ENCODE data around the gene DENND2D.

DENND2D gene, protein sequence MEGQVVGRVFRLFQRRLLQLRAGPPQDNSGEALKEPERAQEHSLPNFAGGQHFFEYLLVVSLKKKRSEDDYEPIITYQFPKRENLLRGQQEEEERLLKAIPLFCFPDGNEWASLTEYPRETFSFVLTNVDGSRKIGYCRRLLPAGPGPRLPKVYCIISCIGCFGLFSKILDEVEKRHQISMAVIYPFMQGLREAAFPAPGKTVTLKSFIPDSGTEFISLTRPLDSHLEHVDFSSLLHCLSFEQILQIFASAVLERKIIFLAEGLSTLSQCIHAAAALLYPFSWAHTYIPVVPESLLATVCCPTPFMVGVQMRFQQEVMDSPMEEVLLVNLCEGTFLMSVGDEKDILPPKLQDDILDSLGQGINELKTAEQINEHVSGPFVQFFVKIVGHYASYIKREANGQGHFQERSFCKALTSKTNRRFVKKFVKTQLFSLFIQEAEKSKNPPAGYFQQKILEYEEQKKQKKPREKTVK

DNA sequence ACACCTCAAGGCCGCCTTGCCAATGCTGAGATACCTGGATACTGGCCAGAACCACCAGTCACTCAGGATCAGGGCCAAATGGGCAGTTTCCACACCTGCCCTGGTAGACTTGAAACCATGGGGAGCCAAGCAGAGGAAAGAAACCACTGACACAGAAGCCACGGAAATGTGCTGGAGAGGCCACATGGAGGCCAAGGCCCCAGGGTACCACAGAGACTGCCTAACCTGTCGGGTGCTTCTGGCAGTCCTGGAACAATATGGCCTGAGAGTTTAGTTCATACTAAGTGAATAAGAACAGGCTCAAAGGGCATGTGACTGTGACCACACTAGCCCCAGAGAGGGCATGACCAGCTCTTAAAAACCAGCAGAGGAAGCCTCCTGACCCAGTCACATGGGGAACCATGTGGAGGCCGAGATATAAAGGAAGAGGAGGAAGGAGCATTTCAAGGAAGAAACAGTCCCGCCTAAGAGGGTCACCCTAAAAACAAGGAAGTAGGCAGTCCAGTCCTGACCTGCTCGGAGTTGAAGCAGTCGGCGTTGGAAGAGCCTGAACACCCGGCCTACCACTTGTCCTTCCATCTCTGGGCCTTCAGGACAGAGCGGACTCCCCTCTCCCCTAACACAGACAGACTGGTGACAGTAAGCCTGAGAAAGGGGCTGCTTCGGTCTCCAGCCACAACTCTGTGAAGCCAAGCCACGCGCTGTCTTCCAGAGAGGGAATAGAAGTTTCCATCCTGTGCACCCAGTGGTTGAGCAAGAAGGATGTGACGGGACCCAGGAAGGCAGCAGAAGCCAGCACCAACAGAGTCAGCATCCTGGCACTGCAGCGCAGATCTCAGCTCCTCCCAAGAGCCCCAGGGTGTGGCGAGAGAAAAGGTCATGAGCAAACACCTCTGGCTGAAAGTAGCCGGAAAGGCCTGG, at the start of gene DENND2D:
Gene DENND2D, minus strand, starts transcription at position 766 of the 921 bp plus-strand sequence. Its CDS starts 187 bp downstream, at position 579.
- H3K4me3 ChIP-seq (ENCODE audit: low read depth, low read length), result no peak within 1 kb of the TSS
- peaks cover 9% of the 10 kb centered on the region for H3K4me1 ChIP-seq (ENCODE audit: control insufficient read depth, insufficient read depth, low read length, unreplicated experiment)
- no peak within 1 kb of the TSS for H2AFZ ChIP-seq (ENCODE audit: low read length, unreplicated experiment)
- H3K27ac ChIP-seq (ENCODE audit: low read depth, low read length), result no peak within 1 kb of the TSS
- H3K27me3 ChIP-seq (ENCODE audit: insufficient read depth, low read length), result peaks cover 11% of the 10 kb centered on the region
- H3K36me3 ChIP-seq (ENCODE audit: insufficient read depth, low read length), result no peaks in the 10 kb centered on the region
- H3K79me2 ChIP-seq (ENCODE audit: control insufficient read depth, insufficient read depth, low read length, unreplicated experiment), result no peaks in the 10 kb centered on the region

DNA sequence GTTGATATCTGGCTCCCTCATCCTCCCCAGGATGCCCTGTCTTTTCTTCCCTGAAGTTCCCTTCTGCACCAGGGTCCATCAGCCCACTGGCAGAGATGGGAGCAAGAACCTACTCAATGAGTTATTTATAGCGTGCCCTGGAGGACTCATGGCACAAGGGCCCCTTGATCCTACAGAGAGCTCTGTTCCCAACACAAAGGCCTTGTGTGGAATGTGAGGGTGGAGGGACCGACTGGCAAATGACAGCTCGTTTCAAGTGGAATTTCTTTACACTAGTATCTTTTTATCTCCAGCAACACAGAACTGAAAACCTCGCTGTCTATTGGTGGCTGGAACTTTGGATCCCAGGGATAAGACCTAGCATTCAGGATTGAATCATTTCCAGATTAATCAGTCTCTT, 49.5 kb upstream of the DENND2D start:
- Histone ChIP-seq H3K27ac (ENCODE audit: low read depth, low read length) (no peak overlapping the region), H2AFZ (ENCODE audit: low read length, unreplicated experiment) (no peak overlapping the region), H3K4me1 (ENCODE audit: control insufficient read depth, insufficient read depth, low read length, unreplicated experiment) (no peaks in the 10 kb centered on the region), H3K79me2 (ENCODE audit: control insufficient read depth, insufficient read depth, low read length, unreplicated experiment) (no peaks in the 10 kb centered on the region), H3K36me3 (ENCODE audit: insufficient read depth, low read length) (no peaks in the 10 kb centered on the region), H3K4me3 (ENCODE audit: low read depth, low read length) (no peak overlapping the region), H3K27me3 (ENCODE audit: insufficient read depth, low read length) (peaks cover 72% of the 10 kb centered on the region)

DNA sequence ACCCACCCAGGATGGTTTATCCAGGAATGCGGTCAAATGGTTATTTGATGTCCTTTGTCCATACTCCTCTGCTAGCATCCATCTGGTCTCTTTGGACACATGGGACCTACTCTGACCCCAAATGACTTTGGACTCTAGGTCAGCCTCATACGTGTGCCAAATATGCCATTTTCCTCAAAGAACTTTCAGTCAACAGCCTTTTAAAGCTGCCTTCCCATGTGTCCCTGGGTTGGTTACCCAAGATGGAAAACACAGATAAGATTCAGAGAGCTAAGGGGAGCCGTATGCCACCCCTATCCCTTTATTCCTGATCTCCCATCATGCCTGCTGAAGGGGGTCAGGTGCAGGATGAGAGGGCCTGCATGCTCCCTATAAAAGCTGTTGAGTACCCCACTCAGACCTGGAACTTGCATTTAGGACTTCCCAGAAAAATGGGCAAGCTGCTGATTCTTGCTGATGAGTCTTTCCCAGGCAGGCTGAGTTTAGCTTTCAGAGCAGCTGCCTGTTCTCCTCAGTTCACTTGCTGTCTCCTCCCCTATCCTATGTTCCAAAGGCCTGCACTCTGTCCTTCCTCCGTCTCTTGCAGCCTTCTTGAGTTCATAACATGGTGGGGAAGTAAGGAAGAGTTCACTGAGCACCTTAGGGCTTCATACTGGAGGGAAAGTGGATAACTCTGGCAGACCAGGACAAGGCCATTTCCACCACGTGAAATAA, 46.8 kb upstream of the DENND2D start:
- no peak overlapping the region for H2AFZ ChIP-seq (ENCODE audit: low read length, unreplicated experiment)
- H3K27ac ChIP-seq (ENCODE audit: low read depth, low read length), result no peak overlapping the region
- no peak overlapping the region for H3K4me3 ChIP-seq (ENCODE audit: low read depth, low read length)
- no peaks in the 10 kb centered on the region for H3K36me3 ChIP-seq (ENCODE audit: insufficient read depth, low read length)
- H3K79me2 ChIP-seq (ENCODE audit: control insufficient read depth, insufficient read depth, low read length, unreplicated experiment), result no peaks in the 10 kb centered on the region
- H3K27me3 ChIP-seq (ENCODE audit: insufficient read depth, low read length), result peaks cover 45% of the 10 kb centered on the region
- H3K4me1 ChIP-seq (ENCODE audit: control insufficient read depth, insufficient read depth, low read length, unreplicated experiment), result no peaks in the 10 kb centered on the region

DNA sequence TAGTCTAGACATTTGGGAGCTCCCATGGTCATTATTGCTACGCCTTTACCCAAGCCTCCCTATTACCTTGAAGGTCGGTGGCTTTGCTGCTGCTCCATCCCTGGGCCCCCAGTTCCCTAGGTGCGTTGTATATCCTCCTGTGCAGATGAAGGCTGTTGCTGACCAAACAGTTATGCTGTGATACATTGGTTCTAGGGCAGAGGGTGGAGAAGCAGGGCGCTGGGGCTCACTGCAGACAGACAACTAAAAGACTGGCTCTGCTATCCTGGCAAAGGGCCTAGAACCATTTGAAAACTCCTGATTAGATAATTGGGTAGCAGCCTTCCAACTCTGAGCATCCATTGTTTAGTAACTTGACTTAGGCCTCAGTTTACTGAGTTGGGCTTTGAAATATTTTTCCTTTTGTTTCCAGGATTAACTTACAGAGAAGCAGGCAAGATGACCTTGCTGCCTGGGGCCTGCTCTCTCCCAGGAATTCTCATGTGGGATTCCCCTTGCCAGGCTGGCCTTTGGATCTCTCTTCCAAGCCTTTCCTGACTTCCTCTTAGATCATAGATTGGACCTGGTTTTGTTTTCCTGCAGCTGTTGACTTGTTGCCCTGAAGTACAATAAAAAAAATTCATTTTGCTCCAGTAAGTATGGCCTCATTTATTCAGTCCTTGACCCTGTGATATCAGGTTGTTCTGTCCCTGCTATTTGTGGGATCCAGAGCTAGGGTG, 42.5 kb upstream of the DENND2D start:
- H3K4me3 ChIP-seq (ENCODE audit: low read depth, low read length), result no peak overlapping the region
- H3K36me3 ChIP-seq (ENCODE audit: insufficient read depth, low read length), result no peaks in the 10 kb centered on the region
- no peak overlapping the region for H3K27ac ChIP-seq (ENCODE audit: low read depth, low read length)

DNA sequence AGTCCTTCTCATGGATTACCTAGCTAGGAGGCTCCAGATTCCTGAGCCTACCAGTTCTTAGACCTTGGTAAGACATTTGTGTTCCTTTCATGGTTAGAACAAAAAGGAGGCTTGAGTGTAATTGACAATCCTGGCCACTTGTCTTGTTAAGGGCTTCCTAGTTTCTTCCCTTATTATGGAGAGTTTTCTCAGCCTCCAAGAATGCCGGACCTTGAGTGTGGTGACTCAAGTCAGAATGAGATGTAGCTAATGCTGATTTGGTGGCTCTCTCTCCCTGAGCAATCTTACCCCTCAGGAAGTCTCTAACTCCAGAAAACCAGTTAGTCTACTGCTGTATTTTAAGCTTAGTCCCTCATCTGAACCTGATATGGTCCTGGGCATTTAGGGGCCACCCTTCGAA, 41.4 kb upstream of the DENND2D start:
- no peaks in the 10 kb centered on the region for H3K36me3 ChIP-seq (ENCODE audit: insufficient read depth, low read length)
- H3K27ac ChIP-seq (ENCODE audit: low read depth, low read length), result no peak overlapping the region
- no peak overlapping the region for H2AFZ ChIP-seq (ENCODE audit: low read length, unreplicated experiment)
- H3K79me2 ChIP-seq (ENCODE audit: control insufficient read depth, insufficient read depth, low read length, unreplicated experiment), result no peaks in the 10 kb centered on the region
- H3K27me3 ChIP-seq (ENCODE audit: insufficient read depth, low read length), result no peaks in the 10 kb centered on the region; the same call in 1 of the 2 replicates
- no peak overlapping the region for H3K4me3 ChIP-seq (ENCODE audit: low read depth, low read length)
- no peaks in the 10 kb centered on the region for H3K4me1 ChIP-seq (ENCODE audit: control insufficient read depth, insufficient read depth, low read length, unreplicated experiment)

More for the DNA sequence above, 42.5 kb upstream of the DENND2D start:
- no peaks in the 10 kb centered on the region for H3K79me2 ChIP-seq (ENCODE audit: control insufficient read depth, insufficient read depth, low read length, unreplicated experiment)
- H3K4me1 ChIP-seq (ENCODE audit: control insufficient read depth, insufficient read depth, low read length, unreplicated experiment), result no peaks in the 10 kb centered on the region
- H3K27me3 ChIP-seq (ENCODE audit: insufficient read depth, low read length), result peaks cover 5% of the 10 kb centered on the region
- H2AFZ ChIP-seq (ENCODE audit: low read length, unreplicated experiment), result no peak overlapping the region

DNA sequence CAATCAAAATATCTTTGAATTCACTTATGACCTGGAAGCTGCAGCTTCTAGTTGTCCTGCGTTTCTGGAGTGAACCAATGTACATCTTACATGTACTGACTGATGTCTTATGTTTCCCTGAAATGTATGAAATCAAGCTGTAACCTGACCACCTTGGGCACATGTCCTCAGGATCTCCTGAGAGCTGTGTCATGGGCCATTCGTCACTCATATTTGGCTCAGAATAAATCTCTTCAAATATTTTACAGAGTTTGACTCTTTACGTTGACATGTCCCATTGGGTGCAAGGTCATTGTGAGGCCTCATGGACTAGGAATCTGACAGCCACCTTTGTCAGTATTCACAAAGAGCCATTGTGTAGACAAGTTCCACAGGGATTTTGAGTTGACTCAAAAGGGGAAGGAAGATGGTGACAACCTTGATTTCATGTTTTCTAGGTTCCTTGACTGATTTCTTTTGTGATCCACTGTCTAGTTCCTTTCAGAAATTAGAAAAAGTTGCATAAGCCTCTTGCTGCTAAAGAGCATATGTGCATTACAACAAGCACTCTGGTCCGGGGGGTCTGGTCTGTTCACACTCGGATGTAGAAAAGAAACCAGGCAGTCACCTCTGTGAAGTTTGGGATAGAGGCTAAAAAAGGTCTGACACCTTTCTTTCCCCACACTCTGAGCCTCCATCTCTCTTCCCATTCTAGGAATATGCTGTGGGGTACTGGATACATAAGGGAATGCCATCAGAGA, 37.8 kb upstream of the DENND2D start:
- Histone ChIP-seq H3K27me3 (ENCODE audit: insufficient read depth, low read length) (no peaks in the 10 kb centered on the region; the same call in none of the 2 replicates), H3K79me2 (ENCODE audit: control insufficient read depth, insufficient read depth, low read length, unreplicated experiment) (no peaks in the 10 kb centered on the region), H2AFZ (ENCODE audit: low read length, unreplicated experiment) (no peak overlapping the region), H3K4me3 (ENCODE audit: low read depth, low read length) (no peak overlapping the region), H3K36me3 (ENCODE audit: insufficient read depth, low read length) (no peaks in the 10 kb centered on the region), H3K27ac (ENCODE audit: low read depth, low read length) (no peak overlapping the region), H3K4me1 (ENCODE audit: control insufficient read depth, insufficient read depth, low read length, unreplicated experiment) (peaks cover 11% of the 10 kb centered on the region)

DNA sequence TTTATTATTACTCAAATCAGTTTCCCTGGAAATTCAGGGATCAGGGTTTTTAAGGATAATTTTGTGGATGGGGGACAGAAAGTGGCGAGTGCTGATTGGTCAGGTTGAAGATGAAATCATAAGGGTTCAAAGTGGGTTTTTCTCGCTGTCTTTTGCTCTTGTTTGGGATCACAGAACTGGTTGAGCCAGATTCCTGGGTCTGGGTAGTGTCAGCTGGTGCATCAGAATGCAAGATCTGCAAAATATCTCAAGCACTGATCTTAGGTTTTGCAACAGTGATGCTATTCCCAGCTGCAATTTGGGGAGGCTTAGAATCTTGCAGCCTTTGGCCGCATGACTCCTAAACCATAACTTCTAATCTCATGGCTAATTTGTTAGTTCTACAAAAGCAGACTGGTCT, 36.4 kb upstream of the DENND2D start:
- H3K4me1 ChIP-seq (ENCODE audit: control insufficient read depth, insufficient read depth, low read length, unreplicated experiment), result peaks cover 11% of the 10 kb centered on the region
- H2AFZ ChIP-seq (ENCODE audit: low read length, unreplicated experiment), result no peak overlapping the region
- H3K4me3 ChIP-seq (ENCODE audit: low read depth, low read length), result no peak overlapping the region
- no peak overlapping the region for H3K27ac ChIP-seq (ENCODE audit: low read depth, low read length)
- H3K36me3 ChIP-seq (ENCODE audit: insufficient read depth, low read length), result no peaks in the 10 kb centered on the region
- H3K79me2 ChIP-seq (ENCODE audit: control insufficient read depth, insufficient read depth, low read length, unreplicated experiment), result no peaks in the 10 kb centered on the region
- H3K27me3 ChIP-seq (ENCODE audit: insufficient read depth, low read length), result no peaks in the 10 kb centered on the region; the same call in none of the 2 replicates

DNA sequence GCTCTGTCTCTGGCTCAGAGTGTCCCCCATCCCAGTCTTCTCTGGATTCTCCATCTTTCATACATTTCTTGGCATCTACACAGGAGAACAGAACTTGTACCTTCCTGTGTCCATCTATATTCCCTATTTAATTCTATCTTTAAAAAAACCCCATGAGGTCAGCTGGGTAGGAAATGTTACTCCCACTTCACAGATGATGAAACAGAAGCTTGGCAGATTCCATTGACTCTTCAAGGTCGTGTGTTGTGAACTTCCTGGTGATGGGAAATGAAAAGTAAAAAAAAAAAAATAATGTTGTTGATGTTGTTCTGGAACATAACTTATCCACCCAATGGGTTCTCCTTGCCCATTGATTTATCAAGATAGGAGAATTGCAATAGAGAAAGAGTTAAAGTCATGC, 35.9 kb upstream of the DENND2D start:
- Histone ChIP-seq H3K79me2 (ENCODE audit: control insufficient read depth, insufficient read depth, low read length, unreplicated experiment) (no peaks in the 10 kb centered on the region), H3K36me3 (ENCODE audit: insufficient read depth, low read length) (no peaks in the 10 kb centered on the region), H3K4me1 (ENCODE audit: control insufficient read depth, insufficient read depth, low read length, unreplicated experiment) (peaks cover 11% of the 10 kb centered on the region), H3K27ac (ENCODE audit: low read depth, low read length) (no peak overlapping the region), H3K27me3 (ENCODE audit: insufficient read depth, low read length) (no peaks in the 10 kb centered on the region; the same call in none of the 2 replicates), H3K4me3 (ENCODE audit: low read depth, low read length) (no peak overlapping the region), H2AFZ (ENCODE audit: low read length, unreplicated experiment) (no peak overlapping the region)

DNA sequence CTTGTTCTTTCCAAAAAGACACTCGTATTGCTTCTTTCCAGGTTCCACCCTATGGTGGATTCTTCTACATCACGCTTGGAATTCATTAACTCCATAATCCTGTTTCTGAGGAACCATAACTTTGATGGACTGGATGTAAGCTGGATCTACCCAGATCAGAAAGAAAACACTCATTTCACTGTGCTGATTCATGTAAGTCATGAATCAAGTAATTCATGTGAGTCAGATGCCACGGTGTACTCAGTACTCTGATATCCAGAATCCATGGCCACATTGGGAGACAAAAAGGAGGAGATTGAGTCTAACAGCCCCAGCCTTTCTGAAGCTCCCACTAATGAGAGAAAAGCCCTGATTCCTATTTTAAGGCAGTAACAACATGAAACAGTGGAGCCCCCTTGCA, 34.4 kb upstream of the DENND2D start:
- Histone ChIP-seq H3K79me2 (ENCODE audit: control insufficient read depth, insufficient read depth, low read length, unreplicated experiment) (no peaks in the 10 kb centered on the region), H2AFZ (ENCODE audit: low read length, unreplicated experiment) (no peak overlapping the region), H3K4me3 (ENCODE audit: low read depth, low read length) (no peak overlapping the region), H3K4me1 (ENCODE audit: control insufficient read depth, insufficient read depth, low read length, unreplicated experiment) (peaks cover 11% of the 10 kb centered on the region), H3K36me3 (ENCODE audit: insufficient read depth, low read length) (no peaks in the 10 kb centered on the region), H3K27ac (ENCODE audit: low read depth, low read length) (peak overlapping the region; percentile 19; the same call in 1 of the 2 replicates), H3K27me3 (ENCODE audit: insufficient read depth, low read length) (no peaks in the 10 kb centered on the region; the same call in 1 of the 2 replicates)
